ENCODE measurements around the gene SURF6. TPM values are rescaled to one million over a fixed set of nuclear protein-coding genes. Genes with fewer than 3 reads are reported as not detected.
"Not testable (repeated sequence)": the region's sequence is repeated elsewhere in the genome, so short reads cannot be mapped to it uniquely, and the experiment has no call there.

Gene SURF6
- total RNA-seq, 4 donors from 2014 or later = 21.6 to 36.3 (median 31.5) TPM

GRCh38 chr9:133323991-133324703 is 11.8 kb downstream of the SURF6 start:
- no peaks in the 10 kb centered on the region for H3K9me3 ChIP-seq
- no peak for TF ChIP-seq EP300 (IDR thresholded peaks at IDR 0.05)
- TF ChIP-seq, protein P1, sequence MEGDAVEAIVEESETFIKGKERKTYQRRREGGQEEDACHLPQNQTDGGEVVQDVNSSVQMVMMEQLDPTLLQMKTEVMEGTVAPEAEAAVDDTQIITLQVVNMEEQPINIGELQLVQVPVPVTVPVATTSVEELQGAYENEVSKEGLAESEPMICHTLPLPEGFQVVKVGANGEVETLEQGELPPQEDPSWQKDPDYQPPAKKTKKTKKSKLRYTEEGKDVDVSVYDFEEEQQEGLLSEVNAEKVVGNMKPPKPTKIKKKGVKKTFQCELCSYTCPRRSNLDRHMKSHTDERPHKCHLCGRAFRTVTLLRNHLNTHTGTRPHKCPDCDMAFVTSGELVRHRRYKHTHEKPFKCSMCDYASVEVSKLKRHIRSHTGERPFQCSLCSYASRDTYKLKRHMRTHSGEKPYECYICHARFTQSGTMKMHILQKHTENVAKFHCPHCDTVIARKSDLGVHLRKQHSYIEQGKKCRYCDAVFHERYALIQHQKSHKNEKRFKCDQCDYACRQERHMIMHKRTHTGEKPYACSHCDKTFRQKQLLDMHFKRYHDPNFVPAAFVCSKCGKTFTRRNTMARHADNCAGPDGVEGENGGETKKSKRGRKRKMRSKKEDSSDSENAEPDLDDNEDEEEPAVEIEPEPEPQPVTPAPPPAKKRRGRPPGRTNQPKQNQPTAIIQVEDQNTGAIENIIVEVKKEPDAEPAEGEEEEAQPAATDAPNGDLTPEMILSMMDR (IDR thresholded peaks at IDR 0.05) = no peak
- no peak for TF ChIP-seq POLR2A (IDR thresholded peaks at IDR 0.05)
- no peak for DNase-seq (ENCODE audit: low spot score in 2 of 2)
- H3K4me1 ChIP-seq = no peaks in the 10 kb centered on the region
- WGBS, 2 donors = 82 to 87% methylated on average over 13 of the region's 13 CpGs
- no peaks in the 10 kb centered on the region for H3K27me3 ChIP-seq
- no peak overlapping the region for H3K27ac ChIP-seq
- peaks cover 0 to 3% (median 0%) of the 10 kb centered on the region in 3 donors for H3K36me3 ChIP-seq
- H3K4me3 ChIP-seq = no peak overlapping the region

DNA sequence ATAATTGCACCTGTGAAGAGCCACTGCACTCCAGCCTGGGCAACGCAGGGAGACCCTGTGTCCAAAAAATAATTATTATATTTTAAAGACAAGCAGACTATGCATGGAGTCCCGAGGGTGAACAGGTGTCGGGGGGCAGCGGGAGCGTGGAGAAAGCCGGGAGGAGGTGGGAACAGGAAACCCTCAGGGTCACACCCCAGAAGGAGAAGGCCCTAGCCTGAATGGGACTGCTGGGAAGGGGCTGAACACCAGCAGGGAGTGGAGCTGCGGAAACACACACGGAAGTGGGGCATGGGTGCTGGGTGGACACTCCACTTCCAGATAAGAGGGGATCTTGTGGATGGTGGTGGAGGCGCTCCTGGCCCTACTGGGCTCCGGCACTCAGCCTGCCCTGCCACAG is 12.8 kb downstream of the SURF6 start:
- DNase-seq (ENCODE audit: low spot score in 2 of 2) = no peak
- no peaks in the 10 kb centered on the region for H3K27me3 ChIP-seq
- peaks cover 0 to 2% (median 0%) of the 10 kb centered on the region in 3 donors for H3K36me3 ChIP-seq
- no peaks in the 10 kb centered on the region for H3K9me3 ChIP-seq
- no peaks in the 10 kb centered on the region for H3K4me1 ChIP-seq
- WGBS, 2 donors = 79 to 80% methylated on average over 10 of the region's 10 CpGs
- H3K27ac ChIP-seq = no peak overlapping the region
- H3K4me3 ChIP-seq = no peak overlapping the region
- TF ChIP-seq EP300 (IDR thresholded peaks at IDR 0.05) = no peak
- no peak for TF ChIP-seq POLR2A (IDR thresholded peaks at IDR 0.05)
- TF ChIP-seq, protein P1 (IDR thresholded peaks at IDR 0.05) = no peak

DNA sequence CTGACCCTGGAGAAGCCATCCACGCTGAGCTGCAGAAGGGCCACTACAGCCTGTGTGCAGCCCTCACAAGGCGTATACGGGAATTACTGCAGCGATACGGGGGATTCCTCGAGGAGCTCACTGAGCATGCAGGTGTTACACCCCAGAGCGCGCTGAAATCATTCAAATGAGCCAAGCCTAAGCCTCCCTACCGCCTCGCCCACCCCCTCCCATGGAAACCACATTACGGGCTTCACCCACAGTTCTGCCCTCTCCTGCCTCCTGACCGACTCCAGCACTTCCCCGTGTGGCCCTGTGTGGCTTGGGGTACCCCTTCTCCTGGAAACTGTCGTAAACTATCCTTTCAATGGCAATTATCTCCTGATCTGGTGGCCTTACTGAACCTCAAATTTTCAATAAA is 13.3 kb downstream of the SURF6 start:
- no peaks in the 10 kb centered on the region for H3K4me1 ChIP-seq
- no peak for TF ChIP-seq POLR2A (IDR thresholded peaks at IDR 0.05)
- no peak for TF ChIP-seq EP300 (IDR thresholded peaks at IDR 0.05)
- TF ChIP-seq, protein P1 (IDR thresholded peaks at IDR 0.05) = no peak
- H3K4me3 ChIP-seq = no peak overlapping the region
- H3K27ac ChIP-seq = no peak overlapping the region
- WGBS, 2 donors = 76 to 85% methylated on average over 13 to 14 of the region's 14 CpGs
- no peaks in the 10 kb centered on the region for H3K27me3 ChIP-seq
- H3K36me3 ChIP-seq = no peaks in the 10 kb centered on the region
- H3K9me3 ChIP-seq = no peaks in the 10 kb centered on the region
- DNase-seq (ENCODE audit: low spot score in 2 of 2) = no peak

DNA sequence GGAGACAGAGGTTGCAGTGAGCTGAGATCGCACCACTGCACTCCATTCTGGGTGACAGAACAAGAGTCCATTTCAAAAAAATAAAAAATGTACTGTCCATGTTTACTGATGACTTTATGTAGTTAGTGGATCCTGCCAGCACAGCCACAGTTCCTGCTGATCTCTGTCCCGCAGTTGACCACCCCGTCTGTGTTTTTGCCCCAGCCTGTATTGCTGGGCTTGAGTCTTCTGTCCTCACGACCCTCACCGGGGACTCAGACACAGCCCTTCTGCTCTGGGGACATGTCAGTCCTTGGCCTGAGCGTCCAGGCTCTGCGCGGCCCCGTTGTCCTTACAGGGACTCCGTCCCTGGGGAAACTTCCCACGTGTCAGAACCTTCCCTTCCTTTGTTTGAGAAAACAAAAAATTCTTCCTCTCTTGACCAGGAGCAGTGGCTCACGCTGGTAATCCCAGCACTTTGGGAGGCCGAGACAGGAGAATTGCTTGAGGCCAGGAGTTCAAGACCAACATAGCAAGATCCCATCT is 14.5 kb downstream of the SURF6 start:
- no peak for DNase-seq (ENCODE audit: low spot score in 2 of 2)
- no peaks in the 10 kb centered on the region for H3K4me1 ChIP-seq
- no peaks in the 10 kb centered on the region for H3K36me3 ChIP-seq
- H3K27ac ChIP-seq = no peak overlapping the region
- 72 to 75% methylated on average over 13 of the region's 13 CpGs for WGBS, 2 donors
- no peaks in the 10 kb centered on the region for H3K9me3 ChIP-seq
- H3K4me3 ChIP-seq = no peak overlapping the region
- TF ChIP-seq POLR2A (IDR thresholded peaks at IDR 0.05) (no peak), EP300 (IDR thresholded peaks at IDR 0.05) (no peak)
- TF ChIP-seq, protein P1 (IDR thresholded peaks at IDR 0.05) = no peak
- H3K27me3 ChIP-seq = no peaks in the 10 kb centered on the region

GRCh38 chr9:133320421-133320881 is 15.5 kb downstream of the SURF6 start:
- WGBS, 2 donors = 72 to 78% methylated on average over 9 to 13 of the region's 13 CpGs

DNA sequence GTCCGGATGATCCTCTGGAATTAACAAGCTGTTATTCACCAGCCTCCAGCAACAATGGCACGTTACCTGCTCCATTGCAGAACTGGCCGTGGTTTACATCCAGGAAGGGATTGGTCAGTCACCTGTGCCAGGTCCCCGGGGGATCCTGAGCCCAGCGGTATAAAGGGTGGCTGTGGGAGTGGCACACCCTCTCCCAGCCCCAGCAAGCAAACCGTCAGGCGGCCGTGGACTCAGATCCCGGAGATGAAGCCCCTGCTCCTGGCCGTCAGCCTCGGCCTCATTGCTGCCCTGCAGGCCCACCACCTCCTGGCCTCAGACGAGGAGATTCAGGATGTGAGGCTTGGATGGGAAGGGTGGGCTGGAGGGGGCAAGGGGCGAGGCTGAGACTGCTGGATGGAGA is 18.4 kb downstream of the SURF6 start:
- H3K27ac ChIP-seq; H3K9me3 ChIP-seq; DNase-seq (ENCODE audit: low spot score in 2 of 2); H3K36me3 ChIP-seq; H3K4me1 ChIP-seq; H3K27me3 ChIP-seq; H3K4me3 ChIP-seq: not testable (repeated sequence)
- WGBS, 2 donors = 77 to 86% methylated on average over 11 to 13 of the region's 13 CpGs

More at GRCh38 chr9:133320421-133320881, 15.5 kb downstream of the SURF6 start:
- DNase-seq (ENCODE audit: low spot score in 2 of 2) = no peak
- Histone ChIP-seq H3K36me3 (no peaks in the 10 kb centered on the region), H3K4me3 (no peak overlapping the region), H3K4me1 (no peaks in the 10 kb centered on the region), H3K27me3 (no peaks in the 10 kb centered on the region), H3K27ac (no peak overlapping the region), H3K9me3 (no peaks in the 10 kb centered on the region)
- TF ChIP-seq EP300 (IDR thresholded peaks at IDR 0.05) (no peak), POLR2A (IDR thresholded peaks at IDR 0.05) (no peak)
- TF ChIP-seq, protein P1 (IDR thresholded peaks at IDR 0.05) = no peak
